LoVo (cell line): ENCODE results near the gene SPRED1.

Experiments
- DNase-seq: peaks from one replicate; pipeline ENCODE4 v3.0.0-alpha.2; 2016; ENCODE audit warnings: low spot score

SPRED1 gene

GRCh38 chr15:38252481-38253350, at the start of gene SPRED1:
Gene SPRED1, plus strand, starts transcription at chr15:38252836. Its CDS starts 350 bp downstream, at chr15:38253186.
- DNase-seq, result peak; percentile 52

GRCh38 chr15:38205526-38206272, 46.9 kb upstream of the SPRED1 start:
- DNase-seq, result no peak

DNA sequence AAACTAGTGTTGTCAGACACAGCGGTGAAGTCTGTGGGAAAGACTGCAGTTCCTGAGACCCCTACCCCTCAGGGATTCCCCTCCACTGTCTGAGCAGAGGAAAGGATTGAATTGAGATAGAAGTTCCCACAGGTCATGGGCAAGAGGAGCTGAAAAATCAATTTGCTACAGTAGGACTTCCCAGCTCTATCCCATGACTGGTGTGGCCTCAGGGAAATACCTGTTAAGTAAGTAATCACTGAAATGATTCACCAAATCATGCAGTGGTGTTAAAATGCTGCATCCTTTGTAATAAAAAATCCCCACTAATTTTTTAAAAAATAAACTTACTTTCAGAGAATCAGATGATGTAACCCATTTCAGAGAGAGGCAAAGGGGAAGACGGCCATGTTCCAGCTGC, 45.0 kb upstream of the SPRED1 start:
- no peak for DNase-seq

DNA sequence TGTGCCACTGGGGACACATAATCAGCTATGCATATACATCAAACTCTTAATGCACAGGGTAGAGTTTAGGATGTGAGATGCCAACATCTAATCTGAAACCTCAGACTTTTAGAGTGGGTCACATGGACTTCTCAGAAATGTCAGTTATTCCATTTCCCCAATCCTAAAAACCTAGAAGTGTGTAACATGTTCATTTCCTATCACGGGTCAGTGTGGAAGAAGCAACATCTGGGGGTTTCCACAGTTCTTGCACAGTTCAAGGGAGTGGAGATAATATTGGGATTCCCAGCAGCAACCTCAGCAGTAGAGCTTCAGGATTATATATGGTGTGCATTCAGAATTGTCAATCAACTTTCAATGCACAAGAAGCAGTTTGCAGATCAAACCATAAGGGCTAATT, 44.4 kb upstream of the SPRED1 start:
- no peak for DNase-seq

- no peak for DNase-seq
Measured at GRCh38 chr15:38208779-38209178, 43.9 kb upstream of the SPRED1 start.

GRCh38 chr15:38211249-38211648, 41.4 kb upstream of the SPRED1 start:
- DNase-seq, result no peak

GRCh38 chr15:38211811-38212210, 40.8 kb upstream of the SPRED1 start:
- DNase-seq, result no peak

GRCh38 chr15:38212729-38213351, 39.8 kb upstream of the SPRED1 start:
- DNase-seq, result no peak

DNA sequence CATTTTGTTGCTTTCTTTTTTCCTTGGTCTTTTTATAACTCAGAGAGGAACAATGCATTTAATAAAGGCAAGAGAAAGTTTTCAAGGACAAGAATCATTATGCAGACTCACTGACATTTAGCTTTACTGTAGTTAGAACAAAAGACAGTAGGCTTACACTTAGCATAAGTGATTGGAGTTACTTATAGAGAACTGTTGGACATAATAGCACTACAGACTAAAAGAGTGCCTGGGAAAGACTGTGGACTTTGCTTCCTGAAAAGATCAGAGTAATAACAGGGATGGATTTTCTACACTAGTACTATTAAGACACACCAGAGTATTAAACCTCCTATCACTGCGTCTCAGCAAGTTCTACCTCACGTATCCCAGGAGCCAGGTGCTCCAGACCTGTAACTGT, 39.3 kb upstream of the SPRED1 start:
- no peak for DNase-seq

GRCh38 chr15:38215707-38216106, 36.9 kb upstream of the SPRED1 start:
- DNase-seq, result no peak

GRCh38 chr15:38216763-38217162, 35.9 kb upstream of the SPRED1 start:
- peak; percentile 33 for DNase-seq

GRCh38 chr15:38217191-38217595, 35.4 kb upstream of the SPRED1 start:
- peak; percentile 50 for DNase-seq

- no peak for DNase-seq
Measured at GRCh38 chr15:38217788-38218609, 34.6 kb upstream of the SPRED1 start.

GRCh38 chr15:38220606-38221273, 31.9 kb upstream of the SPRED1 start:
- DNase-seq, result no peak

- DNase-seq, result no peak
Measured at GRCh38 chr15:38224486-38224885, 28.1 kb upstream of the SPRED1 start.

GRCh38 chr15:38225381-38225780, 27.3 kb upstream of the SPRED1 start:
- no peak for DNase-seq

DNA sequence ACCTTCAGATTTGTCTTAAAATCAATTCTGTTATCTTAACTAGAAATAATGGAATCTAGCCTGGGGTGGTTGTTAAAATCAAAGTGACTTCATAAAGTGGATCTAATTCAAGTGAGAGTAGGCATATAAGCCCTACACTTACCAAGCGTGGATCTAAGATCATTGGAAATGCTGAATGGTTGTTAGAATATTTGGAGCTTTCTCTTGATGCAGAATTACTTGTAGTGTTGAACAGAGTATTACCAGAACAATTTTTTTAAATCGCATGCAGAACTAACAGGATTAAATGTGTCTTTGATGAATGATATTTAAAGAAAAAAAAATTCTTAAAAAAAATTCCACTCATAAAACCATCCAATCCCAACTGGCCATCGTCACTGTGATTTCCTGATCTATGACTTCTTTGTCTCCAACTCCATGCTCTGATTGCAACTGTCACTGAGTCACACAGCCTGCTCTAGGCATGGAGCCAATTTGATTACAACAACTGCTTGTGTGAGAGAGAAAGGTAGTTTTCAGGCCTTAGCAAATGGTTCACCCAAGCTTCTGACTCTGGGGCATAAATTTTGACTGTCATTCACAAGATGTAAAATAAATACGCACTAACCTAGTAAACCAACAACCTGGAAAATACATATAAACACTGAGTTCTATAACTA, 25.9 kb upstream of the SPRED1 start:
- DNase-seq, result peak; percentile 92

DNA sequence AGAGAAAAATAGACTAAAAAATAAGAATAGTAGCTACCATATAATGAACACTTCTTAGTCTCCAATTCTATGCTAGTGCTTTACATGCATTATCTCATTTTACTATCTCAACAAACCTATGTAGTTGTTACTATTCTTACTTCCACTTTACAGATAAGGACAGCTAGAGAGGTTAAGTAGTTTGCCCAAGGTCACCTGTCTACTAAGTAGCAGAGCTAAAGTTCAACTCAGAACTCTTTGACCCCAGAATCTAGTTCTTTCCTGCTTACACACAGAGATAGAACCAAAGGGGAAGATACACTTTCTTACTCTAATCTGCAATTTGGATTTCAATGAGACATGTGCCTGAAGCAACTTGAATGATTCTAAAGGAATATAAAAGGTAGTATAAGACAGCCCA, 24.7 kb upstream of the SPRED1 start:
- no peak for DNase-seq

DNA sequence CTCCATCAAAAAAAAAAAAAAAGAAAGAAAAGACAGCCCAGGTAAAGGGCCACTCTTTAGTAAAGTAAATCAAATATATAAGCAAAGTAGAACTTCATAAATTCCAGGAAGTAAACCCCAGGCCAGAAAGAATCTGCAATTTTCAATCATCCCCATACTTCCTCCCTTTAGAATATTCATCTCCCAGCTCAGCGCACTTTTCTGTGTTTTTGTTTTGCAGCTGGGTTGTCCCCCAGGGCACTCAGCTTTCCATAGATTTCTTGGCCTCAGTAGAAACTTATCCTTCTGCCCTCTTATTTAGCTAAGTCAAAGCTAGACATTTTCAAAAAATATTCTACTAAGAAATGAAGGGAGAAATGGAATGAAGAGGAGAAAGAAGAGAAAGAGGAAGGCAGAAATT, 24.0 kb upstream of the SPRED1 start:
- no peak for DNase-seq

DNA sequence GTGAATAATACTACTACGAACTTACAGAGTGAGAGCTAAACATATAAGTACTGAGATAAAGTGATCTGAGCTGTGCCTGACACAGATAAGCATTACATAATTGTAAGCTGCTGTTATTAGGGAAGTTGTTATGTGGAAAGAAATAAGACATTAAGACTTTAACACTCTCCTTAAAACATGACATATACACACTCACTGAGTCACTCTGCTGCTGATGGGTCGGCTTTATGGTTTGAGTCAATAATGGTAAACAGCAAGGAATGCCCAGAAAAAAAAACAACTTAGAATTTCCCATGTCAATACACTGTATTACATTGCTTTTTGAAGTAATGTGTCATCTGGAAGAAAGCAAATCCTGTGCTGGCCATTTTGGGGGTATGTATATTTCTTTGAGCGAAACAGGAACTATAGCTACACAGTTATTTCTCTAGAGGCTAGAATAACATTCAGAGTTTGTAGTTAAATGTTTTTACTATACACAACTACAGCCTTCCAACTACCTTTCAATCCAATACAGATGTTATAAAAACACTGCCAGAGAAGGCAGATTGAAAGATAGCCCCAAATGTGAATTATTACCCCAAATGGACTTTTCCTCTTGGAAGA, 22.8 kb upstream of the SPRED1 start:
- DNase-seq, result no peak
